ENCODE measurements around the gene MIF4GD. TPM values are rescaled to one million over a fixed set of nuclear protein-coding genes. Genes with fewer than 3 reads are reported as not detected.
"Not testable (repeated sequence)": the region's sequence is repeated elsewhere in the genome, so short reads cannot be mapped to it uniquely, and the experiment has no call there.

The MIF4GD gene
- total RNA-seq, 1 experiment from 2014 or later = 19.4 TPM

DNA sequence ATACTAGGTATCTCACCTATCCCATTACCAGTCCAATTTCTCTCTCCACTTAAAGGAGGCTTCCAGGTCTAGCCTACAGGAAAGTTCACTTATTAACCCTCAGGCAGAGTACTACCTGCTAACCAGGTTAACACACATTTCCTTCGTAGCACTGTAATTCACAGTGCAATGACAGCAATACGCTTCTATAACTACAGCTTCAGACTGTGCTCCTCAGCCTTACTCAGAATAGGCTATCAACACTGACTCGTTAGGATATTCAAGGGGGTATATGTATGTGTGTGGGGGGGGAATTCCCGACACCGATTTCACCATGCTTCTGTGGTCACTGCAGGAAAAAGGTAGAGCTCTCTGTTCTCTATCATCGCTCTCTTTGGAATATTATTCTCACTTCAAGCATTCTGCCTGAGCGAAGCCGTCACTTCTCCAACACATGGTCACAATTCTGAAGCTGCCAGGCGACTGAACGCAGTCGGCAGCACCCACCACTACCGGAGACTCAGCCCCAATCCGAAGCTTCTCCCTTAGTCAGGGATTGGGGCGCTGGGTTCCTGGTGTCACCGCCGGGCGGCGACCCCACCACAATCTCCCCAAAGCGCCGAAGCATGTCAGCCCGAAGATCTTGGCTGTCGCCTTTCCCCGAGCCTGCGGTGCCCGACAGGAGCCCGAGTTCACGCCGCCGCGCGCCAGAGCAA, 10.2 kb downstream of the MIF4GD start:
- DNase-seq (ENCODE audit: low read depth) = no peak

DNA sequence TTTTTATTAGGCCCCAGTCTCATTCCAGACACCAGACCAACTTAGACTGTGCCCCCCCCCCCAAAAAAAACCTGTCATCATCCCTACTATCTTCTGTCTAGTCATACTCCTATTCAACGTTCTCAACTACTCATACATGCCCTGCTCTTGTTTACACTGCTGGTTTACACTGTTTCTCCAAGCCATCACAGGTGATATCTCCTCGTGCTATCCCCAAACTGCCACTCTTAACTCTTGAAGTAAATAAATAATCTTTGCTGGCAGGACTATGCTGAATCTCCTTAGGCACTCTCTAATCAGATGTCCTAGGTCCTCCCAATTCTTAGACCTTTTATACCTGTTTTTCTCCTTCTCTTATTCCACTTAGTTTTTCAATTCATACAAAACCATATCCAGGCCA, 13.8 kb downstream of the MIF4GD start:
- not testable (repeated sequence) for DNase-seq (ENCODE audit: low read depth)

DNA sequence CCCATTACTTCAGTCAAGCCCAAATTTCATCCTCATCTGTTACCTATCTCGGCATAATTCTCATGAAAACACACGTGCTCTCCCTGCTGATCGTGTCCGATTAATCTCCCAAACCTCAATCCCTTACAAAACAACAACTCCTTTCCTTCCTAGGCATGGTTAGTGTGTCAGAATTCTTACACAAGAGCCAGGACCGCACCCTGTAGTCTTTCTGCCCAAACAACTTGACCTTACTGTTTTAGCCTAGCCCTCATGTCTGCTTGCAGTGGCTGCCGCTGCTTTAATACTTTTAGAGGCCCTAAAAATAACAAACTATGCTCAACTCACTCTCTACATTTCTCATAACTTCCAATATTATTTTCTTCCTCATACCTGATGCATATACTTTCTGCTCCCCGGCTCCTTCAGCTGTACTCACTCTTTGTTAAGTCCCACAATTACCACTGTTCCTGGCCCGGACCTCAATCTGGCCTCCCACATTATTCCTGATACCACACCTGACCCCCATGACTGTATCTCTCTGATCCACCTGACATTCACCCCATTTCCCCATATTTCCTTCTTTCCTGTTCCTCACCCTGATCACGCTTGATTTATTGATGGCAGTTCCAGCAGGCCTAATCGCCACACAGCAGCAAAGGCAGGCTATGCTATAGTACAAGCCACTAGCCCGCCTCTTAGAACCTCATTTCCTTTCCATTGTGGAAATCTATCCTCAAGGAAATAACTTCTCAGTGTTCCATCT, 14.9 kb downstream of the MIF4GD start:
- DNase-seq (ENCODE audit: low read depth) = not testable (repeated sequence)

DNA sequence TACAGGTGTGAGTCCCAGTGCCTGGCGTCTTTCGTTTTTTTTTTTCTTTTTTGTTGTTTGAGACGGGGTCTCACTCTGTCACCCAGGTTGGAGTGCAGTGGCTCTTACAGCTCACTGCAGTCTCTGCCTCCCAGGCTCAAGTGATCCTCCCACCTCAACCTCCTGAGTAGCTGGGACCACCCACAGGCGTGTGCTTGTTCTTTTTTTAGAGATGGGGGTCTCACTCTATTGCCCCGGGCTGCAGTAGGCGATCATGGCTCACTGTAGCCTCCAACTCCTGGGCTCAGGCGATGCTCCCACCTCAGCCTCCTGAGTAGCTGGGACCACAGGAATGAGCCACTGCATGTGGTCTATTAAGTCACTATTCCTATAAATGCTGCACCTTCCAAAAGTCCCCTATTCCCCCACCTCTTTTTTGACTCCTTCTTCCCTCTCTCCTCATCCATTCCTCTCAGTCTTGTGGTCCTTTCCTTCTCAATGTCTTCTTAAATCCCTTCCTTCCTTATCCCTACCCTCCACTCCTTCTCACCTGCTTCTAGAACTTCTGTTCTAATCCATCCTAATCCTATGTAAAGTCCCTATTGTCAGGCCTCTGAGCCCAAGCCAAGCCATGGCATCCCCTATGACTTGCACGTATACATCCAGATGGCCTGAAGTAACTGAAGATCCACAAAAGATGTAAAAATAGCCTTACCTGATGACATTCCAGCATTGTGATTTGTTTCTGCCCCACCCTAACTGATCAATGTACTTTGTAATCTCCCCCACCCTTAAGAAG, 18.8 kb downstream of the MIF4GD start:
- no peak for DNase-seq (ENCODE audit: low read depth)

DNA sequence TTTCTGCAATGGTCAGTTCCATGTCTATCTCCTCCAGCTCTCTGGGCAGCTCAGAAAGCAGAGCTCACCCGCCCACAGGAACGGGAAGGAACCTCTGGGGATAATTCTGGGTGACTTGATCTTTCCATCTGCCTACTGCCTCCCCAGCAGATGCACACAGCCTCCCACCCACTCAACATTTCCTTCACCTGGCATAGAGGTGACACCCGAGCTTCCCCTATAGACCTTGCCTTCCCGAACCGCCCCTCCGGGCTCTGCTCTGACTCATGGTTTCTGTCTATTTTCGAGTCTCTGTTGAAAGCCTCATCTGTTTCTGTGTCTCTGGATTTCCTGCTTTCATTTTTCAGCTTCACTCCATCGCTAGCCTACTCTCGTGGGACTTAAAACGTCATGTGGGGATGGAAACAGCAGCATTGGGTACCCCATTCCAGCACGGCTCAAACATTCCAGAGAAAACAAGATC, 21.0 kb downstream of the MIF4GD start:
- DNase-seq (ENCODE audit: low read depth) = no peak

DNA sequence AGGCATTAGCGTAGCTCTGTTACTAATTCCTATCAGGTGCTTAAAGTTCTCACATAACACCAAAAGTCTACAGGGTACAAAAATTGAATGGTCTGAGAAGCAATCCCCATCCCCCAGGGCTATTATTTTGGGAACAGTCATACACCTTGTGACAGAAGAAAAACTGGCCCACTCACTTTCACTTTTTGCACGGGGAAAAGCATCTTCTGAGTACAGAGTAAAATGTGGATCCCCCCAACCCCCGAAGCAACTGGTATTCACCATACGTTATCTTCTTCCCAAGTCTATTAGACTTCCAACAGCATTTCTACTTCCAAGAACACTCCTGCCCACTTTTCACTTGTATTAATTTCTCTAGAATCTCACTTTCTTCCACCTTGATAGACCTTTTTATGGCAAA, 21.5 kb downstream of the MIF4GD start:
- no peak for DNase-seq (ENCODE audit: low read depth)

DNA sequence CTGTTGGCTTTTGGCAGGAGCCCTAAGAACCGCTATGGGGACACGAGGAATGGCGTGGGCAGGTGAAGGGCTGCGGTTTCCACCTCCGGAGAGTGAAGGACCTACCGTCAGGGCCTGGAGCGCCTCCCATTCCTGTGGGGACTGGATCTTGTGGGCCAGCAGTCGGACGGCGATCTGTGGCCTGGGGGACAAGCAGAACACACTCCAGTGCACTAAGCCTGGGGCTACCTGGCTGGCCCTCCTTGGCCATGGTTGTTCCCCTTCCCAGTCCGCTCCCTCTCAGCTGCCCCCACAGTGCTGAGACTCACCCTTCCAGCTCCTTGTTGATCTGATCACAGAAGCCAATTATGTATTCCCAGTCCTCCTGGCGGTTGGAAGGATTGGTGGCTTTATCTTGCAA, 24.6 kb downstream of the MIF4GD start:
- no peak for DNase-seq (ENCODE audit: low read depth)

DNA sequence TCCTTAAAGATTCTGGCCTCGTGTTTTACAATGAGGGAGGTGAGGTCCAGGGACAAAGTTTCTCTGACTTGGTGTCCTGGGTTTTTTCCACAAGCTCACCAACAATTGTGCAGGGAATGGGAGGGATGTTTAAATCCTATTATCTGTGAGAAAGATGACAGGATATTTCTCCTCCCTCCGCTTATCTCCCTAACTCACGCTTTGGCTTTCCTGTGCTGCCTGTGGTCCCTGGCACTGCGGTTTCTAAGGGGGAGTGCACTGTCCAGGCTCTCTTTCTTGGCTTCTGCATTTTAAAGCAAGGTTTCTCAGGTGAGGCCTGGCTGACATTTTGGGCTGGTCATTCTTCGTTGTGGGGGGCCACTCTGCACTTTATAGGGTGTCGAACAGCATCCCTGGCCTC, 26.0 kb downstream of the MIF4GD start:
- no peak for DNase-seq (ENCODE audit: low read depth)

DNA sequence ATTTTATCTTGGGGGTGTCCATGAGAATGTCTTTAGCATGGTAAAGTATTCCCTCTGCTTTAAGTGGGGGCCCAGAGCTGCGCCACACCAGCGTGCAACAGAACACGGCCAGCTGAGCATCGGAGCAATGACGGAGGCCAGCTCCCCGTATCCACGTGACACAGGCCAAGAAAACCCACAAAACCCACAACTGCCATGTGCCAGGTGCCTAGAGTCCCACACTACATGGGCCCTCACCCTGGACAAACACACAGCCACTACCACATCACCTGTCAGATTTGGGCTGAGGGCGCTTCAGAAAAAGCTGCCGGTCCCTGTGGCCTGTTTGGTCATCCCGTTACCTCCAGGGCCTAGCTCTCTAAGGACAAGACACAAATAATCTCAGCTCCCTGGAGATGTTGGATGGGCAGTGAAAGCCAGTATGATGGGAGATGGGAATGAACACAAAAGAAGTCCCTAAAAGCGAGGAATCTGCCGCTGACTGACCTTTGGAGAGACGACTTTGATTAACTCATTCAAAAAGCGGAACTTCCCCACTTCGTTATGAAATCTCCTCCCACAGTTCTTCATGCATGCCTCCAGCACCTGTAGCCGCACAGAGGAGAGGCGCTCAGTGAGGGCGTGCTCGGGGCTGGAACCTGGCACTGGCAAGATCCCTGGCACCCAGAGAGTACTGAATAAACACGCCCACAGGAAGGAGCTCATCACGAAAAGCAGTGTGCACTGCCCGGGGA, 26.7 kb downstream of the MIF4GD start:
- DNase-seq (ENCODE audit: low read depth) = no peak

DNA sequence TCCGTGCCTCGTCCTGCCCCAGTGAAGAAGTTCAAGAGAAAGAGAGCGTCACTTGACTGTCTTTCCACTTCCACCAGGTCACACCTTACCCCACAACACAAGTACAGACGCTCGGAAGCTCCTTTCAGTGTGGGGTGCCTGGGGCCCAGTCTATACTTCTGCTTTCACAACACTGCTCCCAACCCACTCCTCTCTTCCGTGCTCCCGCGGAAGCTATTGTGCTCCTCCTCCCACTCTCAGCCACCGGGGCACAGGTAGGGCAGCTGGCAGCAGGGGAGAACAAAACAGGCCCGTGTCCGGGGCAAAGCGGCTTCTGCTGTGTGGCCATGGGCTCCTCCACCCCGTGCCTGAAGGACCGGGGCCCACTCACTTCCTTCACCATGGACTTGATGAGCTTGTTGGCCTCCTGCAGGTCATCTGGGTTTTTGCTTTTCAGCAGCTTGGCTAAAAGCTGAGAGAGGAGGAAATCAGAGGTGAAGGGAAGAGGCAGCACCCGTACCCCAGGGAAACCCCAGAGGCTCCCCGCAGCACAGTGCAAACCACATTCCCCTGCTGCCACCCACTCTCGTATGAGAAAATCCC, 28.5 kb downstream of the MIF4GD start:
- DNase-seq (ENCODE audit: low read depth) = no peak

DNA sequence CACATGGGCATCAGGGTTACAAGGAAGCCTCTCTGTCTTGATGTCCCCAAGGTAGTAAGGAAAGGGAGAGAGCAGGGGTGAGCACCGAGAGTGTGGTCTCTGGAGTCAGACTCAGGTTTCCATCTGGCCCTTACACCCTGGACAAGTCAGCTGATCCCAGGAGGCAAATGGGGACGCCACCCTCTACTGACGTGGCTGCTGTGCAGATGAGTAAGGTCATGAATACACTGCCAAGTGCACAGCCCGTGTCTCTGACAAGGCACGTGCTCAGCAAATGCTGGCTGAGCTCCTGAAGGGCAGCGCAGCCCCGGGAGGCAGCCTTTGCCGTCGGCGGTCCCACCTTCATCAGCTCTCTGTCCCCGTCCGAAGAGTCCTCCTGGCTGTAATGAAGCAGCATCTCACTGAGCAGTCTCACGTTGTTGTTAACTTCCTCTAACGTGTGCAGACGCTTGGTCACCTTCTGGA, 29.0 kb downstream of the MIF4GD start:
- no peak for DNase-seq (ENCODE audit: low read depth)

DNA sequence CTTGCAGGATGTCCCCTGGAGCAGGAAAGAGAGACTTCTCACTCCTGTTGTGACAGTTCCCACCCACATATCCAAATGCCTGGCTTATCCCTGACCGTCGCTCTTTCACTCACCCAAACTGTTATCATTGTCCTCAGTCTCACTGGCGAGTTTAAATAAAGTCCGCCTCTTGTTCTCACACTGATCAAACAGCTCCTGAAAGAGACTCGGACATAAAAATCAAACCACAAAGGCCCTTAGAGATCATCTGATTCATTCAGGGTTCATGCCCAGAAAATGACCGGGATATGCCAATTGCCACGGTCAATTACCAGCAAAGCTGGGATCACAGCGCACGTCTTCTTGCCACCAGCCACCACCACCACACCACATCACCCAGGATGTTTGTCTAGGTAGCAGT, 29.5 kb downstream of the MIF4GD start:
- no peak for DNase-seq (ENCODE audit: low read depth)

DNA sequence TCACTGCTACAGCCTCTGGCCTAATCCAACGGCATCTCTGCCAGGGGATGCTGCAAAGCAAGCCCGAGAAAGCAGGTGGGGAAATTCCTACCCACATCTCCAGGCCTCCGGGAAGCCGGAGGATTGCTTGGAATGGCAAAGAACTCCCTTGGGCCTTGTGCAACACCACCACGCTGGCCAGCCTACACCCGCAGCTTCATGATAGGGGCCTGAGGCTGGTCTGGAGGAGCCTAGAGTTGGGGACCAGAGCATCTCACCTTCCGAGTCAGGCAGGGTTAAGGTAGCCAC, 29.9 kb downstream of the MIF4GD start:
- no peak for DNase-seq (ENCODE audit: low read depth)

DNA sequence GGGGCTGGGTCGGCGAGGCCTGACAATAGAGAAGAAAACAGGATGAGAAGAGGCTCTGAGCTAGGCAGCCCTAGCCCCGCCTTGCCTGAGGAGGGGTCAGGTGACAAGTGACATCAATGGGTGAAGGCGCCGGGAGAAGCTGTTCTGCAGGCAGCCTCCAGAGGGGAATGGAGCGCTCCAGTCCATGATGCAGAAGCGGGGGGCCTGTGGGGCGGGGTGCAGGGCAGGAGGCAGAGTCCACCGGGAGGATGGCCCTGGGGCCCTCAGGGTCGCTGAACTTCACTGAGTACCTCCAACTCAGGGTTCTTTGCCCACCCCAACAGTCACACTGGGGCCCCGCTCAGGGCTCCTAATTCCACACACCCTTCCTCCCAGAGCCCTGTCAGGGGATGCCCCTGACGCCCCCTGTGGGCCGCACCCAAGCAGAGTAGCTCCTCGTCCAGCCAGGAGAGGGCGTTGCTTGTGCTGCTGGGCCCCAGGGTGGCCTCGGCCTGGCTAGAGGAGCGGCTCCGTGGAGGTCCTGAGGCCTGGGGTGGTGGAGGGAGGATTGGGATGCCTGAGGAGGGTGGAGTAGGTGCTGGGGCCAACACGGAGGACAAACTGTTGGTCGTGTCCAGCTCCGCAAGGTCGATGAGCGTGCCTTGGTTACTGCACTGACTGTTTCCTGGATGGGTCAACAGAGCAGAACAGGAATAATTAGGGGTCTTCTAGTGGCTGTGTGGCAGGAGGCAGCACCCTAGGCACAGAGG, 30.5 kb downstream of the MIF4GD start:
- DNase-seq (ENCODE audit: low read depth) = no peak

DNA sequence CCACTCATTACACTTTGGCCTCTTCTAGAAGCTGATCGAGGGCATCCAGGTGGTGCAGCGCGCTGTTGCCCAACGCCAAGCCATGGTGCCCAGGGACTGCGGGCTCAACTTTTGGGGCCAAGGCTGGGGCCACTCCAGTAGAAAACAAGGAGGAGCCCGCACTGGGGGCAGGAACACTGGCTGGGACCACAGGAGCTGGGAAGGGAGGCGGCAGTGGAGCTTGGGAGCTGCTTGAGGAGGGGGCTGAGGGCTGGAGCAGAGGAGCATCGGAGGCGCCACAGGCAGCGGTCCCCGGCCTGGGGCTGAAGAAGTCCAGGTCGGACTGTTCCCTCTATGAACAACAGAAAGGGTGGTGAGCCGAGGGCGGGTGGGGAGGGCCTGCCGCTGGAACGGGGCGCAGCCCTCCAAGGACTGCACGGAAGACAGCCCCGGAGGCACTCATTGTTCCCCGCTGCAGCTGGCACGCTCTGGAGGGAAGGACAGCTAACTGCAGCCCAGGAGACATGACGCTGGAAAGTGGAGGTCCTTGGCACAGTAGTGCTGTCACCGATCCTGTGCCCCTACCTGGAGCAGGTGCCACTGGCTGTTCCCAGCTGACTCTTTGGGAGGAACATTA, 31.1 kb downstream of the MIF4GD start:
- DNase-seq (ENCODE audit: low read depth) = no peak

DNA sequence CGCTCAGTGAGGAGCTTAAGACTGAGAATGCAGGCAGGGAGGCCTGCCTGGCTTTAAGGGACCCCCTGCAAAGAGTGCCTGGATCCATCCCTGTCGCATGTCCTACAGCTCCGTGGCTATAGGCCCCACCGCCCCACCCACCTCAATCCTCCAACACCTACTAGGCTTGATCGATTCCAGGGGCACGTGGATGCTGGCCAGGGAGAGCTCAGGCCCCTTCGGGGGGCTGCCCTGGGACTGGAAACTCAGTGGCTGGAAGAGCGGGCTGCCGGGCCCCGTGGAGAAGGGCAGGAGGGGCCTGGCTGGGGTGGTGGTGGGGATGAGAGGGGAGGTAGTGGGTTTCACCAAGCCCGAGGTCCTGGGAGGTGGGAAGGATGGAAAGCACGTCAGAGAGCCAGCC, 31.8 kb downstream of the MIF4GD start:
- no peak for DNase-seq (ENCODE audit: low read depth)

DNA sequence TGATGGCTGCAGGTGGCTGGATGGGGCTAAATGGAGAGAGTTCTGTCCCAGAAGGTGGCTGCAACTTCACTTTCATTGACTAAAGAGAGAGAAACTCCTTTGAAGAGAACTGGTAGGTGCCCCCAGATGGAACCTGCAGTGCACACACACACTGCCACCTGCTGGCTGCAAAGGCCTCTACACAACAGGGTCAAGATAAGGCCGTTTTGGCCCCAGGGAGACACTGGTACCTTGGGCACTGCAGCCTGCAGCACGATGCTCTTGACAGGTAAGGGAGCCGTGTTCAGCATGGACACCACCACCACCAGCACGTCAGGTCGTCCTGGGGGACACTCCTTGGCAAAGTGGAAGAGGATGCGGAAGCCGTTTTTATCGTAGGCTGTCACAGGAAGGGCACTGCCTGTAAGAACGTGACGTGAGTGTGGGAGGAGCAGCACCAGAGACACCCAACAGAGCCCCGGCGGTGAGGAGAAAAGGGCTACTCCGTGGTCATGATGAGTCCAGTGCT, 32.3 kb downstream of the MIF4GD start:
- DNase-seq (ENCODE audit: low read depth) = peak; percentile 56

DNA sequence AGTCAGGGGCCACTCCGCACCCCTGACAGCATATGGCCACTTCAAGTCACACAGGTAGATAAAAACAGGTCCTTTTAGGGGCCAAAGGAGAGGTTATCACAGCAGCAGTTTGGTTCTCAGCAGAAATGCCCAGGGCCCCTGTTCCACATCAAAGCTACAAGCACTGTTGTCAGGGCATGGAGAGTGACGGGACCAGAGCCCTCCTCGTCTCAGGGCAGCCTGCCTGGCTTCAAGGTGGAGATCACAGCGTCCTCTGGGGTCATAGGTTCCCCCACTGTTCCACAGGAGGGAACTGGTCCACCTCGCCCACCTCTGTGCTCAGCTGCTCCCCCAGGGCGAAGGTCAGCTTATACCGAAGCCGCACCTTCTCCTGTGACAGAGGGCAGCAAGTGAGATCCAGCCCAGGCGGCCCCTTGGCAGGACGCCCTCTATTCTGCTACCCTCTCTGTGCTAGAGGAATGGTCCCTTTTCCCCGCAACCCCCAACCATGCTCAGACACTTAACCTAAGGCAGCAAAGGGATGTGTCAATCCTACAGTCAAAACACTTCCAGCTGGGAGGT, 32.9 kb downstream of the MIF4GD start:
- DNase-seq (ENCODE audit: low read depth) = no peak

DNA sequence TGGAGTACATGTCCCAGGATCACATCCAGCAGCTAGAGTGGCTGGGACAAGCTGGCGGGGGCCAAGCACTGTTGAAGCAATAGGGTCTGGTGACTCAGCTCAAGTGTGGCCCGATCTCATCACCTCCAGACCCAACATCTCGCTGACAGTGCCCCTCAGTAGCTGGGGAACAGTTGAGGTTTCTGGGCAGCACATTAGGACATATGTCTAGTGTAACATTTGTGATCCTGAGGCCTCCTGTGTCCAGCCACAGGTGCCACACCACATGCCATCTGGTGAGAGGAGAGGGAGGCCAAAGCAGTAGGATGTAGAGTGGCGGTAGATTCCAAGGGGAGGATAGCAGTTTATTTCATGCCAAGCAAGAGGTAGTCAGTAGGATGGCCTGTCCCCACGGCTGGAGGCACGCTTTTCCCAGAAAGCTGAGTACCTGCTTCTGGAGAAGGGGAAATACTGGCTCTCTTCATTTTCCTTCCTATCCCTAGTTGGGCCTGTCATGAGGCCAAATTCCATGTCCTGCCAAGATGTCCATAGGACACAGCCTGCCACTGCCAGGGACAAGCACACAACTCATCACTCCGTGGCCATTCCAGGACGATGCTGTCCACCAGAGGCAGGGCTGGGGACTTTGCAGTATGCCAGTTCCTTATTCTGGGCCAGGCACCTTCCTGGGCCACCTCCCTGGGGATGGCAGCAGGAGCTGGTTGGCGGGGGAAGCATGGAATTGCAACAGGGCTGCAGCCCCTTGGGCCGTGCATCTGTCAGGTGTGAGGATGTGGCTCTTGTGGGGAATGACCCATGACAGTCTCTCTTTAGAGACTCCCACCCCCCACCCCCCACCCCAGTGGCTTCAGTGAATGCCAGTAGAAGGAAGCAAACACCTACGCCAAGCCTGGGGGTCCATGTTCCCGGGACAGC, 33.7 kb downstream of the MIF4GD start:
- DNase-seq (ENCODE audit: low read depth) = no peak

All from M059J (cell line).